Measurements from ENCODE around the gene FOXP2.

The FOXP2 gene

DNA sequence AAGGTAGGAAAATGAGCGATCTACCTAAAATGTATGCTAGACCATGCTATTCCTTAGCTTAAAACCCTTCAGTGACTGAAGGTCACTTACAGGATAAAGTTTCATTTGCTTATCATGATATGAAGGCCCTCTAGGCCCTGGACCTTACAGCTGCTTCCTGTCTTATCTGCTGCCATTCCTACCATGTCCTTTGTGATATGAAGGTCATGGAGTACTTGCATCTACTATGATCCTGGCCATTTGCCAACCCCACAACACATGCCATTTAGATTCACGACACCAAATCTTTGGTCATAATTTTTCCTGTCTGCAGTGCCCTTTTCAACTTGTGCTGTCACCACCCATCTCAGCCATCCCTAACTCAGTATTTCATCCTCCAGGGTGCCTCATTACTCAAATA is 325.5 kb downstream of the FOXP2 start:
- H3K4me3 ChIP-seq (ENCODE audit: low read depth, low read length), result no peak overlapping the region
- DNase-seq (ENCODE audit: low read depth), result no peak
- TF ChIP-seq CTCF (conservative IDR thresholded peaks at IDR 0.05; ENCODE audit: low read depth, low read length), result no peak

- no peak for DNase-seq (ENCODE audit: low read depth)
- TF ChIP-seq CTCF (conservative IDR thresholded peaks at IDR 0.05; ENCODE audit: low read depth, low read length), result no peak
- H3K4me3 ChIP-seq (ENCODE audit: low read depth, low read length), result no peak overlapping the region
These were observed 326.3 kb downstream of the FOXP2 start for GRCh38 chr7:114740941-114741340.

DNA sequence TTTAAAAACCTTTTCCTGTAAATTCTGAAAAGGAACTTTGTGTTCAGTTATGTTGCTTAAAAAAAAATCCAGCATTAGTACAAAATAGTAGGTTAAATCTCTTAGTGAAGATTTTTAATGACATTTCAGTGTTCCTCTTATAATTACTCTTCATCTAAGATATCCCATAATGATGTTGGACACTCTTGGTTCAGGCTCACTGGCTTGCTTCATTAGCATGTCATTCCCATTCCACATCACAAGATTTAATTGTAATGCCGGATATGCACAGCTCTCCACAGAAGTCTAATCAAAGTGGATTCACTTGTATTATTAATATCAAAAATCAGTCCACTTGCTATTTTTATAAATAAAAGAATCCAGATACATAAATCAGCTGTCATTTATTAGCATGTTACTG is 327.3 kb downstream of the FOXP2 start:
- DNase-seq (ENCODE audit: low read depth), result no peak
- TF ChIP-seq CTCF (conservative IDR thresholded peaks at IDR 0.05; ENCODE audit: low read depth, low read length), result no peak
- H3K4me3 ChIP-seq (ENCODE audit: low read depth, low read length), result no peak overlapping the region
